Tibial nerve (tissue), 4 donors: ENCODE data around the gene NPRL2.

ENCODE experiments used
- CTCF ChIP-seq, 5 experiments: fragments of 200-600 bp in 3 of 5; fragments of 450-650 bp in 2 of 5; sonication (generic) in 3 of 5; IDR thresholded peaks; one replicate each; pipeline ENCODE4 v1.5.1; 2016 to 2019; ENCODE audit warnings: antibody characterized with exemption in 5 of 5, mild to moderate bottlenecking in 3 of 5, moderate library complexity in 2 of 5
- EP300 ChIP-seq, 2 donors: sonication (generic); formaldehyde crosslinking; IDR thresholded peaks; one replicate each; pipeline ENCODE4 v1.6.1; 2017; ENCODE audit warnings: antibody characterized with exemption in 2 of 2, mild to moderate bottlenecking in 1 of 2
- POLR2A ChIP-seq, 2 donors: fragments of 450-650 bp; IDR thresholded peaks; one replicate each; pipeline ENCODE4 v1.6.1; 2017; ENCODE audit warnings: antibody characterized with exemption in 2 of 2, mild to moderate bottlenecking in 2 of 2, moderate library complexity in 2 of 2

GRCh38 chr3:50325497-50326181 is 24.9 kb downstream of the NPRL2 start:
- TF ChIP-seq CTCF (IDR thresholded peaks at IDR 0.05) (no peak), POLR2A (IDR thresholded peaks at IDR 0.05) (no peak), EP300 (IDR thresholded peaks at IDR 0.05) (no peak)
